Karpas-422 (cell line): ENCODE measurements around the gene RPL9. TPM values are rescaled to one million over a fixed set of nuclear protein-coding genes. Genes with fewer than 3 reads are reported as not detected.
A peak's percentile ranks its signal among the peaks of the same experiment; 100 is the strongest.

Experiments
- DNase-seq: peaks from one replicate; pipeline ENCODE4 v3.0.0-alpha.2; 2015
- H2AFZ ChIP-seq: fragments of 200-600 bp; sonication (generic); 2 replicates; pipeline ENCODE4 v1.6.1; 2014; ENCODE audit warnings: antibody characterized with exemption, low read length, mixed read lengths
- H3K27ac ChIP-seq: fragments of 200-600 bp; sonication (generic); 2 replicates; pipeline ENCODE4 v1.5.1; 2014; ENCODE audit warnings: mild to moderate bottlenecking, low read length, moderate library complexity
- H3K27me3 ChIP-seq: fragments of 200-600 bp; sonication (generic); 2 replicates; pipeline ENCODE4 v1.6.1; 2014; ENCODE audit warnings: low read length, mixed read lengths
- H3K36me3 ChIP-seq: fragments of 200-600 bp; sonication (generic); 2 replicates; pipeline ENCODE4 v1.6.1; 2014; ENCODE audit warnings: low read length, mixed read lengths; ENCODE audit not compliant: insufficient read depth
- H3K4me1 ChIP-seq: fragments of 200-600 bp; sonication (generic); 2 replicates; pipeline ENCODE4 v1.6.1; 2014; ENCODE audit warnings: mild to moderate bottlenecking, low read length, mixed read lengths
- H3K4me2 ChIP-seq: fragments of 200-600 bp; sonication (generic); 2 replicates; pipeline ENCODE4 v1.6.1; 2014; ENCODE audit warnings: low read length, low read depth, mild to moderate bottlenecking; ENCODE audit not compliant: poor library complexity, severe bottlenecking
- H3K4me3 ChIP-seq: fragments of 200-600 bp; sonication (generic); 2 replicates; pipeline ENCODE4 v1.5.1; 2014; ENCODE audit warnings: mild to moderate bottlenecking, antibody characterized with exemption, low read length, mixed read lengths
- H3K79me2 ChIP-seq: fragments of 200-600 bp; sonication (generic); 2 replicates; pipeline ENCODE4 v1.6.1; 2014; ENCODE audit warnings: mild to moderate bottlenecking, low read length, mixed read lengths
- H3K9ac ChIP-seq: fragments of 200-600 bp; sonication (generic); 2 replicates; pipeline ENCODE4 v1.6.0; 2014; ENCODE audit warnings: low read length
- H3K9me2 ChIP-seq: fragments of 200-600 bp; sonication (generic), shearing (Covaris generic); replicated peaks from 2 replicates; pipeline ENCODE4 v1.6.0; 2014; ENCODE audit warnings: mild to moderate bottlenecking, low read length, moderate library complexity; ENCODE audit not compliant: insufficient read depth
- H3K9me3 ChIP-seq: fragments of 300-700, 200-600 bp; sonication (generic); 2 replicates; pipeline ENCODE4 v1.6.1; 2014; ENCODE audit warnings: low read length, mixed read lengths
- H4K20me1 ChIP-seq: fragments of 200-600 bp; sonication (generic); 2 replicates; pipeline ENCODE4 v1.6.1; 2014; ENCODE audit warnings: mild to moderate bottlenecking, antibody characterized with exemption, low read length, low read depth; ENCODE audit not compliant: insufficient read depth
- total RNA-seq: library from RNA; depleted of rRNA; stranded (reverse); fragments of >200 nt; shearing (Covaris generic); gene quantifications from 2 replicates; pipeline ENCODE4 v1.2.3, GENCODE V29; 2014; ENCODE audit warnings: low replicate concordance

RPL9 gene
- total RNA-seq, 1 experiment from 2014 or later: 3,556 TPM

GRCh38 chr4:39446842-39447573, 11.7 kb downstream of the RPL9 start:
- no peaks in the 10 kb centered on the region for H3K79me2 ChIP-seq
- no peak overlapping the region for H3K27ac ChIP-seq
- peak overlapping the region; percentile 39 for H3K4me2 ChIP-seq
- no peak overlapping the region for H3K9ac ChIP-seq
- H3K9me3 ChIP-seq: no peaks in the 10 kb centered on the region
- DNase-seq: peak; percentile 77
- no peak overlapping the region for H2AFZ ChIP-seq
- H3K4me1 ChIP-seq: peaks cover 22% of the 10 kb centered on the region
- H3K4me3 ChIP-seq: no peak overlapping the region; the same call in 1 of the 2 replicates
- H3K27me3 ChIP-seq: no peaks in the 10 kb centered on the region
- no peaks in the 10 kb centered on the region for H3K9me2 ChIP-seq
- peaks cover 18% of the 10 kb centered on the region for H4K20me1 ChIP-seq
- H3K36me3 ChIP-seq: peaks cover 18% of the 10 kb centered on the region

GRCh38 chr4:39446483-39446841, 12.3 kb downstream of the RPL9 start:
- Histone ChIP-seq H3K36me3 (peaks cover 14% of the 10 kb centered on the region; the same call in 1 of the 2 replicates), H2AFZ (no peak overlapping the region), H3K9me2 (no peaks in the 10 kb centered on the region), H4K20me1 (peaks cover 13% of the 10 kb centered on the region; the same call in 1 of the 2 replicates), H3K4me1 (peaks cover 22% of the 10 kb centered on the region), H3K27ac (no peak overlapping the region), H3K9me3 (no peaks in the 10 kb centered on the region), H3K4me3 (no peak overlapping the region), H3K27me3 (no peaks in the 10 kb centered on the region), H3K4me2 (no peak overlapping the region), H3K9ac (no peak overlapping the region), H3K79me2 (no peaks in the 10 kb centered on the region)
- DNase-seq: no peak

- no peak for DNase-seq
- no peak overlapping the region for H3K4me3 ChIP-seq
- peaks cover 11% of the 10 kb centered on the region for H3K4me1 ChIP-seq
- H3K27ac ChIP-seq: no peak overlapping the region
- no peak overlapping the region for H3K4me2 ChIP-seq
- H3K27me3 ChIP-seq: no peaks in the 10 kb centered on the region
- no peaks in the 10 kb centered on the region for H4K20me1 ChIP-seq
- H2AFZ ChIP-seq: no peak overlapping the region
- H3K9me2 ChIP-seq: no peaks in the 10 kb centered on the region
- no peaks in the 10 kb centered on the region for H3K36me3 ChIP-seq
- no peaks in the 10 kb centered on the region for H3K79me2 ChIP-seq
- no peak overlapping the region for H3K9ac ChIP-seq
- H3K9me3 ChIP-seq: no peaks in the 10 kb centered on the region
These were observed 15.7 kb downstream of the RPL9 start for GRCh38 chr4:39442998-39443397.

GRCh38 chr4:39441593-39441992, 17.1 kb downstream of the RPL9 start:
- Histone ChIP-seq H2AFZ (no peak overlapping the region), H3K9ac (no peak overlapping the region), H3K4me3 (no peak overlapping the region), H3K9me3 (no peaks in the 10 kb centered on the region), H3K36me3 (no peaks in the 10 kb centered on the region), H3K27ac (no peak overlapping the region), H3K4me2 (no peak overlapping the region), H3K79me2 (no peaks in the 10 kb centered on the region), H3K9me2 (no peaks in the 10 kb centered on the region), H3K27me3 (no peaks in the 10 kb centered on the region), H3K4me1 (no peaks in the 10 kb centered on the region), H4K20me1 (no peaks in the 10 kb centered on the region)
- DNase-seq: no peak

GRCh38 chr4:39435659-39436563, 22.8 kb downstream of the RPL9 start:
- Histone ChIP-seq H3K4me3 (no peak overlapping the region), H2AFZ (no peak overlapping the region), H3K36me3 (no peaks in the 10 kb centered on the region), H3K9ac (no peak overlapping the region), H3K27ac (no peak overlapping the region), H4K20me1 (no peaks in the 10 kb centered on the region), H3K4me1 (no peaks in the 10 kb centered on the region), H3K9me2 (no peaks in the 10 kb centered on the region), H3K9me3 (no peaks in the 10 kb centered on the region), H3K27me3 (no peaks in the 10 kb centered on the region), H3K79me2 (no peaks in the 10 kb centered on the region), H3K4me2 (no peak overlapping the region)
- peak; percentile 50 for DNase-seq

- H4K20me1 ChIP-seq: no peaks in the 10 kb centered on the region
- no peaks in the 10 kb centered on the region for H3K9me3 ChIP-seq
- no peak overlapping the region for H3K27ac ChIP-seq
- no peak overlapping the region for H3K4me2 ChIP-seq
- H3K9me2 ChIP-seq: no peaks in the 10 kb centered on the region
- DNase-seq: no peak
- no peaks in the 10 kb centered on the region for H3K79me2 ChIP-seq
- no peaks in the 10 kb centered on the region for H3K27me3 ChIP-seq
- no peak overlapping the region for H3K4me3 ChIP-seq
- H3K4me1 ChIP-seq: no peaks in the 10 kb centered on the region
- no peaks in the 10 kb centered on the region for H3K36me3 ChIP-seq
- H3K9ac ChIP-seq: no peak overlapping the region
- no peak overlapping the region for H2AFZ ChIP-seq
These were observed 24.7 kb downstream of the RPL9 start for GRCh38 chr4:39433878-39434492.

GRCh38 chr4:39429476-39430334, 29.0 kb downstream of the RPL9 start:
- Histone ChIP-seq H3K4me1 (peaks cover 5% of the 10 kb centered on the region), H3K4me2 (no peak overlapping the region), H3K9ac (no peak overlapping the region), H3K4me3 (no peak overlapping the region), H4K20me1 (no peaks in the 10 kb centered on the region), H3K9me3 (no peaks in the 10 kb centered on the region), H3K79me2 (no peaks in the 10 kb centered on the region), H3K27ac (no peak overlapping the region), H3K27me3 (no peaks in the 10 kb centered on the region), H2AFZ (peak overlapping the region; percentile 7; the same call in 1 of the 2 replicates), H3K36me3 (no peaks in the 10 kb centered on the region), H3K9me2 (no peaks in the 10 kb centered on the region)
- DNase-seq: no peak
